AG20443 (cell line): Measurements from ENCODE around the gene SEMA3F.

Experiments
- DNase-seq: peaks from one replicate; pipeline ENCODE4 v3.0.0; 2012; ENCODE audit warnings: low spot score, mixed read lengths

The SEMA3F gene

GRCh38 chr3:50235716-50236483, 80.8 kb downstream of the SEMA3F start, which contains the start of gene GNAI2:
GNAI2 (plus strand) TSS chr3:50236204; CDS start chr3:50236336, 132 bp downstream.
- peak; percentile 98 for DNase-seq

- no peak for DNase-seq
Observed at GRCh38 chr3:50236484-50237132, 81.5 kb downstream of the SEMA3F start.

DNA sequence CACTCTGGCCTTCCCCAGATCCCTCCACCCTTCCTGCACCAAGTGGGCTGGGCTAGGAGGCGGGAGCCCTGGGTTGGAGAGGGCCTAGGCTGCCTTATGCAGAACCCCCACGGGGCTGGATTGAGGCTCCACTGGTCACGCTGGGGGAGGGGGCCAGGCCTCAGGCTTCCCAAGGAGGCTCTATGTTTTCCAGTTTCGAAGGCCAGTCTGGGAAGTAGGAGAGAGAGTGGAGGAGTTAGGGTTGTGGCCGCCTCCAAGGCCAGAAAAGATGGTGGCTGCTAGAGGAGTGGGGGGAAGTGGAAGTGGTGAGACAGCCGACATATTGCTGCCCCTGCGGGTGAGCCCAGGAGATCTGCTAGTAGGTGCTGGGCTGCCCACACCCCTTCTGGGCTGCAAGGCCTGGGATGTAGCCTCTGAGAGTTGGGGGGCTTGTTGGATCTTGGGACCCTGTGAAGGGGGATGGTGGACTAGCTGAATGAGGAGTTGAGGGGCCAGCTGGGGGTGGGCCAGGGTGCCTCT, 82.1 kb downstream of the SEMA3F start:
- peak; percentile 40 for DNase-seq

DNA sequence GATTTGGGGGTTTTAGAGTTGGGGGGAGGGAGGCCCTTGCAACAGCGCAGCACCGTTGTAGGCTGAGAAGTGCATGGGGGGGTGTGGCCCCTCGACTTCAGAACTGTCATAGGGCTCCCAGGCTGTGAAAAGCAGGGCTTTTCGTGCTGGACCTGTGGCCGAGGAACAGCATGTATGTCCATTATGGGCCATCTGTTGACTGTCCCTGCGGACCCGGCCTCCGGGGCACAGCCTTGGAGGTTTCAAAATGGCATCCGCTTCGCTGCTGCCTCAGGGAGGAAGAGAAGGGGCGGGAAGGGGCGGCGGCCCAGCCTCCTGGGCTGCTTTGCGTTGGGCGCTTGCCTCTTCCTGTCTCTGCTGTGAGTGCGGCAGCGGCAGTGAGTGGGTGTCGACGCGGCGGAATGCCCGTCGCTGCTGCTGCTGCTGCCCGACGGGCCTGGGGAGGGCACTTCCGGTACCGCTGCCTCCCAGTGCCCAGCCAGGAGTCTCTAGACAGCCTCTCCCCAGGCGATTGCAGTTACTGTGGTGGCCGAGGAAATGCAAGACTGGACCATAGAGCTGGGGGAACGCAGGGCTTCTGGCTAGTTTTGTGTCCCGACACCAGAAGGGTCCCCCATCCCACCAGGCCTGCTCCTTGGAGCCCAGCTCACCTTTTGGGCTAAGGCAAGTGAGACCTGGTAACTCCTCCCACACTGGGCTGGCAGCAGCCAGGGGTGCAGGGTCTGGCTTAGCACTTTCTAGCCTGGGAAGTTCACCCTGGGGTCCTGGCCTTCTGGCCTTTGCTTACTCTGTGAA, 82.8 kb downstream of the SEMA3F start:
- peak; percentile 84 for DNase-seq

DNA sequence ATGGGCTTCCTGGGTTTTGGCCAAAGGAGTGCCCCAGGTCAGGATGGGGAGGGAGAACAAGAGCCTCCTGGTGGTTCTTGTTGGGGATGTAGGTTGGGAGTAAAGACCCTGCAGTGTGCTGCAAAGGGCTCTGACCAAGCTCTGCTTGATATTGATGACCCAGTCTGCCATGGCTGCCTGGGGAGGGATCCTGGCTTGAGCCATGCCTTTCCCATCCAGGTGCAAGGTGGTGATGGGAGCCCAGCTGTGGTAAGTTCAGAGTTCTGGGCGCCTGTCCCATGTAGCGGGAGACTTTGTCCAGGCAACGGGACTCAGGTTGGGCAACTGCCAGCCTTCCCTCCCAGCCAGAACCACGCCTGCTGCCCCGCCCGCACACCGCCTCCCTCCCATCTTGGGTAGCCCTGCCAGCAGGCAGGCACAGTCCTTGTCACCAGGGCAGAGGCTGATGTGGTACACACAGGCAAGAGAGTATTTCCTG, 83.5 kb downstream of the SEMA3F start:
- peak; percentile 77 for DNase-seq
